ENCODE results near the gene C2CD2.

Gene C2CD2

GRCh38 chr21:41989698-41990097, 35.9 kb upstream of the C2CD2 start:
- no peaks in the 10 kb centered on the region for H3K36me3 ChIP-seq (ENCODE audit: control insufficient read depth, insufficient read depth, low read length)
- H3K4me1 ChIP-seq (ENCODE audit: control insufficient read depth, low read depth, low read length) = no peaks in the 10 kb centered on the region
- DNase-seq = no peak
- no peak overlapping the region for H3K23ac ChIP-seq (ENCODE audit: low read length)
- no peaks in the 10 kb centered on the region for H3K79me2 ChIP-seq (ENCODE audit: control insufficient read depth, insufficient read depth, low read length)
- H3K4me3 ChIP-seq (ENCODE audit: low read length) = no peak overlapping the region
- no peak overlapping the region for H3K9ac ChIP-seq (ENCODE audit: low read length)
- H3K27ac ChIP-seq (ENCODE audit: low read depth, low read length) = no peak overlapping the region
- H4K5ac ChIP-seq (ENCODE audit: low read length) = no peak overlapping the region
- no peaks in the 10 kb centered on the region for H3K79me1 ChIP-seq (ENCODE audit: low read length)
- no peak overlapping the region for H2BK15ac ChIP-seq (replicated peaks; ENCODE audit: low read depth)
- H3K4me2 ChIP-seq (ENCODE audit: low read length) = no peak overlapping the region
- no peak overlapping the region for H2AK5ac ChIP-seq (ENCODE audit: low read length)
- no peak overlapping the region for H2BK5ac ChIP-seq (ENCODE audit: low read length)
- no peak overlapping the region for H3K18ac ChIP-seq (ENCODE audit: low read length)
- no peak overlapping the region for H3K4ac ChIP-seq (ENCODE audit: low read depth, low read length)
- no CpG with 5 or more reads among the region's 2 CpGs for WGBS (ENCODE audit: extremely low coverage, insufficient coverage, low lambda C conversion rate)
- no peak overlapping the region for H4K8ac ChIP-seq (ENCODE audit: low read depth, low read length)
- no peak overlapping the region for H3K56ac ChIP-seq (ENCODE audit: low read length)
- no peak overlapping the region for H2BK120ac ChIP-seq (ENCODE audit: low read depth, low read length)
- no peaks in the 10 kb centered on the region for H3K27me3 ChIP-seq (ENCODE audit: insufficient read depth, low read length, poor library complexity)

- no peak overlapping the region for H3K27ac ChIP-seq (ENCODE audit: low read depth, low read length)
Measured at GRCh38 chr21:41987310-41987709, 33.5 kb upstream of the C2CD2 start.

GRCh38 chr21:41985662-41986416, 32.0 kb upstream of the C2CD2 start:
- no peak overlapping the region for H2AK5ac ChIP-seq (ENCODE audit: low read length)
- no CpG with 5 or more reads among the region's 6 CpGs for WGBS (ENCODE audit: extremely low coverage, insufficient coverage, low lambda C conversion rate)
- H3K36me3 ChIP-seq (ENCODE audit: control insufficient read depth, insufficient read depth, low read length) = no peaks in the 10 kb centered on the region
- no peak overlapping the region for H2BK5ac ChIP-seq (ENCODE audit: low read length)
- no peak for DNase-seq
- no peaks in the 10 kb centered on the region for H3K79me1 ChIP-seq (ENCODE audit: low read length)
- H3K9ac ChIP-seq (ENCODE audit: low read length) = no peak overlapping the region
- no peak overlapping the region for H3K4me3 ChIP-seq (ENCODE audit: low read length)
- H3K18ac ChIP-seq (ENCODE audit: low read length) = no peak overlapping the region
- H4K5ac ChIP-seq (ENCODE audit: low read length) = no peak overlapping the region
- no peak overlapping the region for H2BK120ac ChIP-seq (ENCODE audit: low read depth, low read length)
- H4K8ac ChIP-seq (ENCODE audit: low read depth, low read length) = no peak overlapping the region
- no peak overlapping the region for H3K4me2 ChIP-seq (ENCODE audit: low read length)
- H3K23ac ChIP-seq (ENCODE audit: low read length) = no peak overlapping the region
- no peak overlapping the region for H3K4ac ChIP-seq (ENCODE audit: low read depth, low read length)
- H3K27ac ChIP-seq (ENCODE audit: low read depth, low read length) = no peak overlapping the region
- H2BK15ac ChIP-seq (replicated peaks; ENCODE audit: low read depth) = no peak overlapping the region
- no peaks in the 10 kb centered on the region for H3K79me2 ChIP-seq (ENCODE audit: control insufficient read depth, insufficient read depth, low read length)
- no peaks in the 10 kb centered on the region for H3K27me3 ChIP-seq (ENCODE audit: insufficient read depth, low read length, poor library complexity)
- H3K56ac ChIP-seq (ENCODE audit: low read length) = no peak overlapping the region
- no peaks in the 10 kb centered on the region for H3K4me1 ChIP-seq (ENCODE audit: control insufficient read depth, low read depth, low read length)

More at GRCh38 chr21:41987310-41987709, 33.5 kb upstream of the C2CD2 start:
- Histone ChIP-seq H3K23ac (ENCODE audit: low read length) (no peak overlapping the region), H3K4me3 (ENCODE audit: low read length) (no peak overlapping the region), H3K4me1 (ENCODE audit: control insufficient read depth, low read depth, low read length) (no peaks in the 10 kb centered on the region), H2BK5ac (ENCODE audit: low read length) (no peak overlapping the region), H3K4me2 (ENCODE audit: low read length) (no peak overlapping the region), H3K4ac (ENCODE audit: low read depth, low read length) (no peak overlapping the region), H4K5ac (ENCODE audit: low read length) (no peak overlapping the region), H3K79me2 (ENCODE audit: control insufficient read depth, insufficient read depth, low read length) (no peaks in the 10 kb centered on the region), H2BK15ac (replicated peaks; ENCODE audit: low read depth) (no peak overlapping the region), H2BK120ac (ENCODE audit: low read depth, low read length) (no peak overlapping the region), H3K36me3 (ENCODE audit: control insufficient read depth, insufficient read depth, low read length) (no peaks in the 10 kb centered on the region), H3K18ac (ENCODE audit: low read length) (no peak overlapping the region), H2AK5ac (ENCODE audit: low read length) (no peak overlapping the region), H3K27me3 (ENCODE audit: insufficient read depth, low read length, poor library complexity) (no peaks in the 10 kb centered on the region), H4K8ac (ENCODE audit: low read depth, low read length) (no peak overlapping the region), H3K9ac (ENCODE audit: low read length) (no peak overlapping the region), H3K56ac (ENCODE audit: low read length) (no peak overlapping the region), H3K79me1 (ENCODE audit: low read length) (no peaks in the 10 kb centered on the region)
- WGBS (ENCODE audit: extremely low coverage, insufficient coverage, low lambda C conversion rate) = no CpG with 5 or more reads among the region's 3 CpGs
- DNase-seq = no peak

- no peak for DNase-seq
- no peaks in the 10 kb centered on the region for H3K36me3 ChIP-seq (ENCODE audit: control insufficient read depth, insufficient read depth, low read length)
- no peak overlapping the region for H3K4me2 ChIP-seq (ENCODE audit: low read length)
- H3K27me3 ChIP-seq (ENCODE audit: insufficient read depth, low read length, poor library complexity) = no peaks in the 10 kb centered on the region
- no peak overlapping the region for H3K4ac ChIP-seq (ENCODE audit: low read depth, low read length)
- H3K4me3 ChIP-seq (ENCODE audit: low read length) = no peak overlapping the region
- H2BK15ac ChIP-seq (replicated peaks; ENCODE audit: low read depth) = no peak overlapping the region
- no peak overlapping the region for H2AK5ac ChIP-seq (ENCODE audit: low read length)
- no peak overlapping the region for H3K56ac ChIP-seq (ENCODE audit: low read length)
- no peak overlapping the region for H3K9ac ChIP-seq (ENCODE audit: low read length)
- no peak overlapping the region for H4K8ac ChIP-seq (ENCODE audit: low read depth, low read length)
- H3K4me1 ChIP-seq (ENCODE audit: control insufficient read depth, low read depth, low read length) = no peaks in the 10 kb centered on the region
- no peak overlapping the region for H3K27ac ChIP-seq (ENCODE audit: low read depth, low read length)
- no peak overlapping the region for H3K23ac ChIP-seq (ENCODE audit: low read length)
- H2BK5ac ChIP-seq (ENCODE audit: low read length) = no peak overlapping the region
- H3K79me2 ChIP-seq (ENCODE audit: control insufficient read depth, insufficient read depth, low read length) = no peaks in the 10 kb centered on the region
- no peaks in the 10 kb centered on the region for H3K79me1 ChIP-seq (ENCODE audit: low read length)
- no peak overlapping the region for H2BK120ac ChIP-seq (ENCODE audit: low read depth, low read length)
- WGBS (ENCODE audit: extremely low coverage, insufficient coverage, low lambda C conversion rate) = no CpG with 5 or more reads among the region's 1 CpG
- H3K18ac ChIP-seq (ENCODE audit: low read length) = no peak overlapping the region
- H4K5ac ChIP-seq (ENCODE audit: low read length) = no peak overlapping the region
Measured at GRCh38 chr21:41983229-41983628, 29.4 kb upstream of the C2CD2 start.

- Histone ChIP-seq H3K9ac (ENCODE audit: low read length) (no peak overlapping the region), H3K36me3 (ENCODE audit: control insufficient read depth, insufficient read depth, low read length) (no peaks in the 10 kb centered on the region), H4K5ac (ENCODE audit: low read length) (no peak overlapping the region), H2BK5ac (ENCODE audit: low read length) (no peak overlapping the region), H3K56ac (ENCODE audit: low read length) (no peak overlapping the region), H3K79me1 (ENCODE audit: low read length) (no peaks in the 10 kb centered on the region), H3K23ac (ENCODE audit: low read length) (no peak overlapping the region), H3K27ac (ENCODE audit: low read depth, low read length) (no peak overlapping the region), H2AK5ac (ENCODE audit: low read length) (no peak overlapping the region), H3K4ac (ENCODE audit: low read depth, low read length) (no peak overlapping the region), H3K4me3 (ENCODE audit: low read length) (no peak overlapping the region), H3K4me1 (ENCODE audit: control insufficient read depth, low read depth, low read length) (no peaks in the 10 kb centered on the region), H3K27me3 (ENCODE audit: insufficient read depth, low read length, poor library complexity) (no peaks in the 10 kb centered on the region), H2BK120ac (ENCODE audit: low read depth, low read length) (no peak overlapping the region), H3K4me2 (ENCODE audit: low read length) (no peak overlapping the region), H2BK15ac (replicated peaks; ENCODE audit: low read depth) (no peak overlapping the region), H3K18ac (ENCODE audit: low read length) (no peak overlapping the region), H4K8ac (ENCODE audit: low read depth, low read length) (no peak overlapping the region), H3K79me2 (ENCODE audit: control insufficient read depth, insufficient read depth, low read length) (no peaks in the 10 kb centered on the region)
- no peak for DNase-seq
Measured at GRCh38 chr21:41980561-41980960, 26.7 kb upstream of the C2CD2 start.

GRCh38 chr21:41979751-41980369, 26.0 kb upstream of the C2CD2 start:
- Histone ChIP-seq H3K36me3 (ENCODE audit: control insufficient read depth, insufficient read depth, low read length) (no peaks in the 10 kb centered on the region), H4K5ac (ENCODE audit: low read length) (no peak overlapping the region)

More at GRCh38 chr21:41979751-41980369, 26.0 kb upstream of the C2CD2 start:
- H2BK15ac ChIP-seq (replicated peaks; ENCODE audit: low read depth) = no peak overlapping the region
- no peak overlapping the region for H4K8ac ChIP-seq (ENCODE audit: low read depth, low read length)
- H3K27ac ChIP-seq (ENCODE audit: low read depth, low read length) = no peak overlapping the region
- no peak overlapping the region for H2AK5ac ChIP-seq (ENCODE audit: low read length)
- H2BK120ac ChIP-seq (ENCODE audit: low read depth, low read length) = no peak overlapping the region
- no peak overlapping the region for H3K18ac ChIP-seq (ENCODE audit: low read length)
- no CpG with 5 or more reads among the region's 7 CpGs for WGBS (ENCODE audit: extremely low coverage, insufficient coverage, low lambda C conversion rate)
- no peak overlapping the region for H3K9ac ChIP-seq (ENCODE audit: low read length)
- H3K4me3 ChIP-seq (ENCODE audit: low read length) = no peak overlapping the region
- no peaks in the 10 kb centered on the region for H3K27me3 ChIP-seq (ENCODE audit: insufficient read depth, low read length, poor library complexity)
- no peaks in the 10 kb centered on the region for H3K79me2 ChIP-seq (ENCODE audit: control insufficient read depth, insufficient read depth, low read length)
- no peak for DNase-seq
- H3K4me2 ChIP-seq (ENCODE audit: low read length) = no peak overlapping the region
- no peak overlapping the region for H3K4ac ChIP-seq (ENCODE audit: low read depth, low read length)
- no peaks in the 10 kb centered on the region for H3K79me1 ChIP-seq (ENCODE audit: low read length)
- H3K23ac ChIP-seq (ENCODE audit: low read length) = no peak overlapping the region
- H3K56ac ChIP-seq (ENCODE audit: low read length) = no peak overlapping the region
- H2BK5ac ChIP-seq (ENCODE audit: low read length) = no peak overlapping the region
- H3K4me1 ChIP-seq (ENCODE audit: control insufficient read depth, low read depth, low read length) = no peaks in the 10 kb centered on the region
